PFSK-1 (cell line): ENCODE results near the gene DLX2. TPM values are rescaled to one million over a fixed set of nuclear protein-coding genes. Genes with fewer than 3 reads are reported as not detected.

Experiments
- FOXP2 ChIP-seq: optimal IDR thresholded peaks from 2 replicates; pipeline ENCODE3; 2011; ENCODE audit warnings: borderline replicate concordance, control low read depth, inconsistent platforms; ENCODE audit not compliant: insufficient read depth; ENCODE audit errors: extremely low read length, extremely low read depth
- POLR2AphosphoS5 ChIP-seq: IDR thresholded peaks from 2 replicates; pipeline ENCODE4 v1.6.1; 2012; ENCODE audit warnings: low read depth, mild to moderate bottlenecking, control low read depth, low read length, moderate library complexity
- REST ChIP-seq, 2 experiments: IDR thresholded peaks; 2 replicates each; pipeline versions ENCODE4 v1.6.1 to v1.8.0; 2011 to 2012; ENCODE audit warnings: low read depth in 2 of 2, low read length in 2 of 2, control low read depth in 1 of 2, inconsistent platforms in 1 of 2, mild to moderate bottlenecking in 1 of 2, moderate library complexity in 1 of 2; ENCODE audit not compliant: insufficient read depth in 1 of 2
- SIN3A ChIP-seq: IDR thresholded peaks from 2 replicates; pipeline ENCODE4 v1.6.1; 2012; ENCODE audit warnings: mild to moderate bottlenecking, low read length, moderate library complexity, borderline replicate concordance; ENCODE audit not compliant: insufficient read depth
- TAF1 ChIP-seq: IDR thresholded peaks from 2 replicates; pipeline ENCODE4 v1.6.1; 2012; ENCODE audit warnings: low read length, control low read depth, borderline replicate concordance; ENCODE audit not compliant: insufficient read depth
- polyA plus RNA-seq: library from polyadenylated mRNA; unstranded; fragments of >200 nt; gene quantifications from one replicate; pipeline ENCODE4 v1.2.1, GENCODE V29; 2012; ENCODE audit warnings: low read depth, missing spikeins; ENCODE audit not compliant: insufficient read length

Gene DLX2
- polyA plus RNA-seq, result 4.7 TPM

- TF ChIP-seq POLR2AphosphoS5 (no peak; the same call in 1 of the 2 replicates), SIN3A (peak; percentile 75; the same call in 1 of the 2 replicates), TAF1 (0 out of 2 replicates have a peak, but pooled peaks have one; percentile 20), FOXP2 (no peak)
Measured at GRCh38 chr2:172102391-172103359, at the start of gene DLX2. DLX2 (minus strand) TSS chr2:172102900; CDS start chr2:172102538, 362 bp downstream.

GRCh38 chr2:172147944-172148650 is 45.4 kb upstream of the DLX2 start:
- TF ChIP-seq SIN3A (no peak), POLR2AphosphoS5 (no peak), REST (IDR thresholded peaks at IDR 0.05; ENCODE audit: insufficient read depth in 1 of 2, low read depth in 2 of 2, low read length in 2 of 2) (no peak), TAF1 (no peak), FOXP2 (no peak)

GRCh38 chr2:172143817-172144216 is 41.1 kb upstream of the DLX2 start:
- no peak for TF ChIP-seq FOXP2
- TF ChIP-seq POLR2AphosphoS5, result no peak
- no peak for TF ChIP-seq SIN3A
- TF ChIP-seq TAF1, result no peak

GRCh38 chr2:172137943-172138342 is 35.2 kb upstream of the DLX2 start:
- no peak for TF ChIP-seq FOXP2
- no peak for TF ChIP-seq POLR2AphosphoS5
- no peak for TF ChIP-seq SIN3A
- TF ChIP-seq TAF1, result no peak
- TF ChIP-seq REST (IDR thresholded peaks at IDR 0.05; ENCODE audit: insufficient read depth in 1 of 2, low read depth in 2 of 2, low read length in 2 of 2), result no peak

- TF ChIP-seq POLR2AphosphoS5 (no peak), FOXP2 (no peak)
Measured at GRCh38 chr2:172137109-172137508, 34.4 kb upstream of the DLX2 start.

GRCh38 chr2:172135446-172135845 is 32.7 kb upstream of the DLX2 start:
- no peak for TF ChIP-seq FOXP2
- no peak for TF ChIP-seq TAF1
- no peak for TF ChIP-seq REST (IDR thresholded peaks at IDR 0.05; ENCODE audit: insufficient read depth in 1 of 2, low read depth in 2 of 2, low read length in 2 of 2)
- no peak for TF ChIP-seq POLR2AphosphoS5
- no peak for TF ChIP-seq SIN3A
